ENCODE results near the gene ZFAND2B. TPM values are rescaled to one million over a fixed set of nuclear protein-coding genes. Genes with fewer than 3 reads are reported as not detected.

Gene ZFAND2B
- total RNA-seq, 2 donors from 2014 or later, result 36.9 to 43.3 TPM

GRCh38 chr2:219223831-219224610, 17.4 kb downstream of the ZFAND2B start:
- H3K36me3 ChIP-seq (replicated peaks in 1 of 2; ENCODE audit: insufficient read depth in 1 of 2, low read depth in 2 of 2), result peaks cover 18 to 31% of the 10 kb centered on the region in 2 donors
- ATAC-seq (no peak), DNase-seq (no peak)
- H3K27me3 ChIP-seq, result no peaks in the 10 kb centered on the region
- intact Hi-C loops (cut with DNase I), result loop anchor here (10.0 kb wide), 1 partner anchor 49 kb away; the partner anchor contains the start of genes CNPPD1, RETREG2 and SLC23A3
- peaks cover 27% of the 10 kb centered on the region for H3K4me1 ChIP-seq
- H3K27ac ChIP-seq, result no peak overlapping the region
- WGBS, 2 donors, result 87 to 91% methylated on average over 18 to 31 of the region's 31 CpGs
- TF ChIP-seq CTCF (IDR thresholded peaks at IDR 0.05) (no peak), POLR2A (IDR thresholded peaks at IDR 0.05) (no peak)
- H3K9me3 ChIP-seq, result no peaks in the 10 kb centered on the region
- no peak overlapping the region for H3K4me3 ChIP-seq

- Histone ChIP-seq H3K36me3 (replicated peaks in 1 of 2; ENCODE audit: insufficient read depth in 1 of 2, low read depth in 2 of 2) (peaks cover 18 to 31% of the 10 kb centered on the region in 2 donors), H3K27ac (no peak overlapping the region), H3K27me3 (no peaks in the 10 kb centered on the region), H3K4me1 (peaks cover 19% of the 10 kb centered on the region), H3K9me3 (no peaks in the 10 kb centered on the region), H3K4me3 (no peak overlapping the region)
- 71 to 76% methylated on average over 3 of the region's 3 CpGs for WGBS, 2 donors
- intact Hi-C loops (cut with DNase I), result loop anchor here (10.0 kb wide), 1 partner anchor 51 kb away; the partner anchor contains the start of genes CNPPD1, RETREG2 and SLC23A3
- no peak for ATAC-seq
- TF ChIP-seq POLR2A (IDR thresholded peaks at IDR 0.05) (no peak), CTCF (IDR thresholded peaks at IDR 0.05) (no peak)
- DNase-seq, result no peak
These were observed 18.8 kb downstream of the ZFAND2B start for GRCh38 chr2:219225350-219225749.

GRCh38 chr2:219228041-219228910, 21.7 kb downstream of the ZFAND2B start:
- TF ChIP-seq CTCF (IDR thresholded peaks at IDR 0.05) (no peak), POLR2A (IDR thresholded peaks at IDR 0.05) (no peak)
- Histone ChIP-seq H3K27me3 (no peaks in the 10 kb centered on the region), H3K9me3 (no peaks in the 10 kb centered on the region), H3K4me3 (peak overlapping the region; percentile 48), H3K36me3 (replicated peaks in 1 of 2; ENCODE audit: insufficient read depth in 1 of 2, low read depth in 2 of 2) (peaks cover 22 to 24% of the 10 kb centered on the region in 2 donors), H3K27ac (peak overlapping the region; percentile 80 to 96 (median 90)), H3K4me1 (peaks cover 31% of the 10 kb centered on the region)
- DNase-seq (no peak), ATAC-seq (no peak)
- WGBS, 2 donors, result 42 to 49% methylated on average over 4 to 7 of the region's 7 CpGs
- intact Hi-C loops (cut with DNase I), result loop anchor here (10.0 kb wide), 1 partner anchor 53 kb away; the partner anchor contains the start of genes CNPPD1, RETREG2 and SLC23A3

- TF ChIP-seq POLR2A (IDR thresholded peaks at IDR 0.05) (no peak), CTCF (IDR thresholded peaks at IDR 0.05) (no peak)
- Histone ChIP-seq H3K36me3 (replicated peaks in 1 of 2; ENCODE audit: insufficient read depth in 1 of 2, low read depth in 2 of 2) (peaks cover 22 to 30% of the 10 kb centered on the region in 2 donors), H3K27me3 (no peaks in the 10 kb centered on the region), H3K9me3 (no peaks in the 10 kb centered on the region), H3K27ac (peak overlapping the region; percentile 80 to 96 (median 90)), H3K4me3 (peak overlapping the region; percentile 48), H3K4me1 (peaks cover 31% of the 10 kb centered on the region)
- WGBS, 2 donors, result 0% methylated on average over 15 of the region's 19 CpGs; no CpG with 5 or more reads in 1 of the 2 donors
- DNase-seq, result no peak
- ATAC-seq, result no peak
- intact Hi-C loops (cut with DNase I), result loop anchor here (10.0 kb wide), 1 partner anchor 54 kb away; the partner anchor contains the start of genes CNPPD1, RETREG2 and SLC23A3
These were observed 22.3 kb downstream of the ZFAND2B start for GRCh38 chr2:219228911-219229304.
